Ovary (tissue), 3 donors: Measurements from ENCODE around the gene XXYLT1.

Experiments used
- POLR2A ChIP-seq: fragments of 450-650 bp; IDR thresholded peaks from one replicate; pipeline ENCODE4 v1.6.1; 2017; ENCODE audit warnings: antibody characterized with exemption, mild to moderate bottlenecking, moderate library complexity
- TF ChIP-seq, protein P1 (sequence below), 3 donors: fragments of 450-650 bp in 2 of 3; fragments of 200-600 bp in 1 of 3; IDR thresholded peaks; one replicate each; pipeline versions ENCODE4 v1.5.1 to v1.8.0; 2016 to 2022; ENCODE audit warnings: antibody characterized with exemption in 3 of 3, mild to moderate bottlenecking in 1 of 3
- donor health status: DM: no; HTN: no; CAD: no.

DNA sequence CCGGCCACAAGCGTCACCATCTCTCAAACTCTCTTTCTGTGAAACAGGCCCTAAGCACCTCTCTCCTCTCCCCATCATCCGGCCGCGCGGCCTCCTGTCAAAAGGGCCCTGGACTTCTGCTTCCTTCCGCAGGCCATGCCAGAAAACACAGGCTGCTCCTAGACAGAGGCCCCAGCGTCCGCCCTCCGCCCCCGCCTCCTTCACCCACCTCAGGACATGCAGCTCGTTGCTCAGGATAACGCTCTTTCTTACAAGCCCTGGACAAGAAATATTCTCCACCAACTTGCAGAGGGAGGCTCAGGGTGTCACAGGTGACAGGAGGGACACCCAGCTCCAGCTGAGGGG, 212.0 kb downstream of the XXYLT1 start:
- TF ChIP-seq, protein P1, sequence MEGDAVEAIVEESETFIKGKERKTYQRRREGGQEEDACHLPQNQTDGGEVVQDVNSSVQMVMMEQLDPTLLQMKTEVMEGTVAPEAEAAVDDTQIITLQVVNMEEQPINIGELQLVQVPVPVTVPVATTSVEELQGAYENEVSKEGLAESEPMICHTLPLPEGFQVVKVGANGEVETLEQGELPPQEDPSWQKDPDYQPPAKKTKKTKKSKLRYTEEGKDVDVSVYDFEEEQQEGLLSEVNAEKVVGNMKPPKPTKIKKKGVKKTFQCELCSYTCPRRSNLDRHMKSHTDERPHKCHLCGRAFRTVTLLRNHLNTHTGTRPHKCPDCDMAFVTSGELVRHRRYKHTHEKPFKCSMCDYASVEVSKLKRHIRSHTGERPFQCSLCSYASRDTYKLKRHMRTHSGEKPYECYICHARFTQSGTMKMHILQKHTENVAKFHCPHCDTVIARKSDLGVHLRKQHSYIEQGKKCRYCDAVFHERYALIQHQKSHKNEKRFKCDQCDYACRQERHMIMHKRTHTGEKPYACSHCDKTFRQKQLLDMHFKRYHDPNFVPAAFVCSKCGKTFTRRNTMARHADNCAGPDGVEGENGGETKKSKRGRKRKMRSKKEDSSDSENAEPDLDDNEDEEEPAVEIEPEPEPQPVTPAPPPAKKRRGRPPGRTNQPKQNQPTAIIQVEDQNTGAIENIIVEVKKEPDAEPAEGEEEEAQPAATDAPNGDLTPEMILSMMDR (IDR thresholded peaks at IDR 0.05) = no peak
- no peak for TF ChIP-seq POLR2A
